ENCODE results near the gene USP19. TPM values are rescaled to one million over a fixed set of nuclear protein-coding genes. Genes with fewer than 3 reads are reported as not detected.

The USP19 gene
- total and polyA plus RNA-seq, 2 of the 4 experiments (the other 2 are of a cell fraction) = 24.7 to 39.7 TPM

DNA sequence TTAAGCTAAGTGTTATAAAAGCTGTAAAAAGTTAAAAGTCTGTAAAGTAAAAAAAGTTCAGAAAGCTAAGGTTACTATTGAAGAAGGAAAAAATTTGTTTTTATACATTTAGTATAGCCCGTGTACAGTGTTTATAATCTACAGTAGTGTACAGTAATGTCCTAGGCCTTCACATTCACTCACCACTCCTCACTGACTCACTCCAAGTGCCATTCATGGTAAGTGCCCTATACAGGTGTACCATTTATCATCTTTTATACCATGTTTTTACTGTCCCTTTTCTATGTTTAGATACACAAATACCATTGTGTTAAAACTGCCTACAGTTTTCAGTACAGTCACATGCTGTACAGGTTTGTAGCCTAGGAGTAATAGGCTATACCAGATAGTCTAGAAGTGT, 36.7 kb upstream of the USP19 start:
- Histone ChIP-seq H3K4me2 (ENCODE audit: low read depth, low read length) (no peak overlapping the region), H3K4me3 (ENCODE audit: insufficient read depth, low read depth, low read length) (no peak overlapping the region), H3K9ac (ENCODE audit: low read depth, low read length) (no peak overlapping the region), H3K56ac (ENCODE audit: extremely low read depth, insufficient read depth, low read length) (no peak overlapping the region), H2AK5ac (ENCODE audit: low read depth, low read length) (no peak overlapping the region), H3K18ac (ENCODE audit: low read depth, low read length) (no peak overlapping the region), H4K8ac (ENCODE audit: low read depth in 2 of 2, low read length in 2 of 2) (no peak overlapping the region), H2BK20ac (ENCODE audit: low read depth, low read length) (no peak overlapping the region), H3K14ac (replicated peaks; ENCODE audit: low read depth, low read length) (no peak overlapping the region), H2AFZ (replicated peaks; ENCODE audit: low read length, poor library complexity) (no peak overlapping the region), H3K9me1 (ENCODE audit: insufficient read depth, low read length) (peaks cover 7% of the 10 kb centered on the region; the same call in 1 of the 2 replicates), H4K91ac (ENCODE audit: insufficient read depth, low read depth, low read length) (no peak overlapping the region), H3K9me3 (ENCODE audit: control insufficient read depth, insufficient read depth, low read length) (no peaks in the 10 kb centered on the region), H3K36me3 (ENCODE audit: control insufficient read depth, insufficient read depth, low read length) (peaks cover 7% of the 10 kb centered on the region; the same call in 1 of the 2 replicates), H3K4me1 (ENCODE audit: control insufficient read depth, insufficient read depth, low read length) (no peaks in the 10 kb centered on the region), H2BK15ac (ENCODE audit: low read depth, low read length) (no peak overlapping the region), H2BK120ac (ENCODE audit: low read depth, low read length) (no peak overlapping the region), H3K79me1 (ENCODE audit: low read depth in 1 of 2, low read length in 2 of 2) (peaks cover 11 to 20% of the 10 kb centered on the region in 2 experiments), H3K4ac (ENCODE audit: low read depth, low read length) (no peak overlapping the region), H4K20me1 (ENCODE audit: insufficient read depth, low read length) (no peaks in the 10 kb centered on the region; the same call in 1 of the 2 replicates), H2BK5ac (ENCODE audit: low read depth, low read length, poor library complexity, severe bottlenecking) (no peak overlapping the region), H2AK9ac (replicated peaks; ENCODE audit: low read depth, low read length, poor library complexity) (no peak overlapping the region), H3K27ac (ENCODE audit: insufficient read depth, low read length) (no peak overlapping the region), H3K23ac (ENCODE audit: low read depth, low read length) (no peak overlapping the region), H4K5ac (ENCODE audit: low read depth, low read length) (no peak overlapping the region), H3K27me3 (ENCODE audit: control insufficient read depth, insufficient read depth, low read length) (no peaks in the 10 kb centered on the region)
- DNase-seq (no peak), ATAC-seq (ENCODE audit: low read depth) (no peak)
- ChIA-PET CTCF (no interaction called here), POLR2A (ENCODE audit: unreplicated experiment) (no interaction called here)
- in situ Hi-C loops (cut with MboI; ENCODE audit: low sequenced_read_pairs) = loop anchor here (25.0 kb wide), 1 partner anchor 280 kb away; the partner anchor contains the start of gene NICN1
- TF ChIP-seq USF2 (IDR thresholded peaks at IDR 0.05; ENCODE audit: low read depth, low read length) (no peak), POLR2A (IDR thresholded peaks at IDR 0.05; ENCODE audit: low read depth, low read length) (no peak), RCOR1 (IDR thresholded peaks at IDR 0.05; ENCODE audit: insufficient replicate concordance, low read length) (no peak), ELK1 (IDR thresholded peaks at IDR 0.05; ENCODE audit: borderline replicate concordance, low read depth, low read length) (no peak), CHD1 (IDR thresholded peaks at IDR 0.05; ENCODE audit: low read depth, low read length) (no peak), BHLHE40 (IDR thresholded peaks at IDR 0.05; ENCODE audit: low read depth, low read length) (no peak), CEBPB (IDR thresholded peaks at IDR 0.05; ENCODE audit: low read depth, low read length) (no peak), RAD21 (IDR thresholded peaks at IDR 0.05; ENCODE audit: low read length) (no peak), MAZ (IDR thresholded peaks at IDR 0.05; ENCODE audit: borderline replicate concordance, low read depth, low read length) (no peak), CTCF (conservative IDR thresholded peaks at IDR 0.05; ENCODE audit: low read depth, low read length) (no peak), MAFK (IDR thresholded peaks at IDR 0.05; ENCODE audit: low read depth, low read length) (no peak), NFE2L2 (IDR thresholded peaks at IDR 0.05; ENCODE audit: low read depth, low read length) (no peak), RFX5 (IDR thresholded peaks at IDR 0.05; ENCODE audit: low read depth, low read length) (no peak), FOS (IDR thresholded peaks at IDR 0.05; ENCODE audit: low read depth, low read length) (no peak), SMC3 (IDR thresholded peaks at IDR 0.05; ENCODE audit: low read depth, low read length) (no peak), MXI1 (IDR thresholded peaks at IDR 0.05; ENCODE audit: borderline replicate concordance, low read depth, low read length) (no peak)
- no CpG with 5 or more reads among the region's 1 CpG for WGBS, 2 experiments (ENCODE audit: extremely low coverage in 2 of 2, insufficient read length in 1 of 2)
- BruUV-seq (replicated peaks) = no TSS peak
- dilution Hi-C loops (cut with HindIII; ENCODE audit: low sequenced_read_pairs, unreplicated experiment) = no loop called here
- intact Hi-C loops (cut with micrococcal nuclease) = no loop called here

Data from IMR-90 (cell line).